NCI-H2171 (cell line): Measurements from ENCODE around the gene SLC6A19.

ENCODE experiments used
- DNase-seq: peaks from one replicate; lab custom pipeline; 2025; lab: John Stamatoyannopoulos, UW

The SLC6A19 gene

DNA sequence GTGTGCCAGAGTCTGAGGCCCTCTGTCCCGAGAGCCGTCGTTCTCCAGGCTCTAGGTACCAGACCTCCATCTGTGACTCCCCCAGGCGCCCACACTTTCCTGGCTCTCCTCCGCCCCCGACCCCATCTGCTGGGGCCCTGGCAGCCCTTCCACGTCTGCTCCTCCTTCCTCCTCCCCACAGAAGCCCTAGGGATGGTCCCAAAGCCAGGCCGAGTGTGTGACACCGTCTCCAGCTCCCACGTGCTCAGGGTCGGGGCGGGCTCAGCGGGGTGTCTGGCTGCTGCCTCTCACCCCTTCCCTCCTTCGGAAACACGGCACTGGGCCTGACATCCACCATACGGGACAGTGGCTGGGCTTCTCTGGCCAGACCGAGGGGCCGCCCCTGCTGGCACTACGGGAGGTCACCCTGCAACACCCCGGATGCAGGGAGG is 20.5 kb upstream of the SLC6A19 start:
- no peak for DNase-seq

- DNase-seq, result no peak
Measured at GRCh38 chr5:1181451-1182359, 19.7 kb upstream of the SLC6A19 start.

GRCh38 chr5:1182360-1182632 is 19.1 kb upstream of the SLC6A19 start:
- no peak for DNase-seq

DNA sequence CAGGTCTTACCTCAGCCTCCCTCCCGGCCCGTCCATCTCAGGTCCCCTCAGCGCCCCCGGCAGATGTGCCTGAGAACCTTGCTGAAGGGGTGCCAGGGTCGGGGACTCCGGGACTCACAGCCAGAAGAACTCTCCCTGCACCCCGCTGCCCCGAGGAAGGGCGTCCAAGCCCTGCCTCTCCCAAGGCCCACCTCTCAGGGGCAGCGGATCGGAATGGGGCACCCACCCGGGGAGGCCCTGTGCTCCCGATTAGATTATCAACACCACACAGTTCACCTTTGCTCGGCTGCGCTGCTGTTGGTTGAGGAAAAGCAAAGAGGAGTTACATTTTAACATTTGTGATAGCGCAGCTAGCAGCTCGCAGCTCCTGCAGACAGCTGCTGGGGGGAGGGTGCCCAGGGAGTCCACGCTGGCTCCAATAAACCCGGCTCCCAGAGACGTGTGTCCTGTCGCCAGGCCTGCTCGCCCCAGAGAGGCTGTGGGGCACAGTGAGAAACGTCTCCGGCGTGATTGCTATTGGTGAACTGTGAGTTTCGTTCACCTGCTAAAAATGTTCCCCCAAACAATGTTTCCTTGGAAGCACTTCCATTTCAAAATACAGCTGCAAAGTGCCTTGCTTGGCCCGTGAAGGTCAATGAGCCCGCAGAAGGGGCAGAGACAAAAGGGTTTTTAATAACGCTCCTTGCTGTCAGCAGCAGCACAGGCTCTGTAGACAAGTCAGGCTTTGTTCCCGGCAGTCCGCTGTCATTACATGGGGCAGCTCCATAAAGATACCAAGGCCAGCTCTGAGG is 18.6 kb upstream of the SLC6A19 start:
- DNase-seq, result no peak

DNA sequence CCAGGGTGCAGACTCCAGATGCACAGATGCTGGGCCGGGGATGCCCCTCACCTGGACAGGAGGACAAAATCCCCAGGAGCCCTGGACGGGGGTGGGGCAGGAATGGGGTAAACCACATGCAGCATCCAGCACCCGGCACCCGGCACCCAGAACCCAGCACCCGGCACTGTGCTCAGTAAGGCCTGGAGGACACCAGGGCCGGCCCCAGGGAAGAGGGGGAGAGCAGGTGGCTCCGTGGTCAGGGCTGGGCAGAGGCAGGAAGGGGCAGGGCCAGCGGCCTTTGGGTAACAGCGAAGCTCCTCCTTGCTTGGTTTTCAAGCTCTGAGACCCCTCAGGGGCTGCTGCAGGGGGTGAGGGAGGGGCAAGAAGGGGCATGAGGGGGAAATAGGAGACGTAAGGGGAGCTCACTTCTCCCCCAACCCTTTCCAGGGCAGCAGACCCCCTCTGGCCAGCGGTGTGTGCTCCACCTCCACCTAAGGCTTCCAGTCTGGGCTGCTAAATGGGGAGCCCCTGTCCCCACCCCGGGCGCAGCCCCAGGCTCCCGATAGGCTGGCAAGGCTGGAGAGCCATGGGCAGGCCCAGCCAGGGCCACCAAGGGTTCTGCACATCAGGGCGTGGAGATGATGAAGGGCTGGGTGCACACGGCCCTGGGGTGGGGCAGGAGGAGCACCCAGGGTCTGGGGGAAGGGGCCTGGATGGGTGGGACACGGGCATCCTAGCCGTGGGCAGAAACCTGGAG is 17.8 kb upstream of the SLC6A19 start:
- DNase-seq, result no peak

- no peak for DNase-seq
Measured at GRCh38 chr5:1184163-1184470, 17.3 kb upstream of the SLC6A19 start.

DNA sequence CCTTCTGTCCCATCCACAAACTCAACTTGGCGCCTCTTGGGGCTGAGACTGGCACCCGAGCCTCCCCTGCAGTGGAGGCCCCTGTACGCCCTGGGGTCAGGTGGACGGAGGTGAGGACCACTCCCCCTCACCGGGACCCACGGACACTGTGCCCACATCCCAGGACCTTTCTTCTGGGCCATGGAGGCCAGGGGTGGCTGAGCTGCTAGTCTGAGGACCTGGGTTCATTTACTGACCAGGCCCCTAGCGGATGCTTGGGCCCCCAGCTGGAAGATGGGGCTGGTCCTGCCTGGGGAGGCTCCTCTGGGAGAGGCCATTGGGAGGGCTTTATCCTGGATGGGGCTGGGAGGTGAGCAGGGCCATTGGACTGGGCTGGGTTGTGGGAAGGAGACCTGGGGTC is 16.9 kb upstream of the SLC6A19 start:
- DNase-seq, result no peak

- DNase-seq, result no peak
Measured at GRCh38 chr5:1185038-1185627, 16.3 kb upstream of the SLC6A19 start.

DNA sequence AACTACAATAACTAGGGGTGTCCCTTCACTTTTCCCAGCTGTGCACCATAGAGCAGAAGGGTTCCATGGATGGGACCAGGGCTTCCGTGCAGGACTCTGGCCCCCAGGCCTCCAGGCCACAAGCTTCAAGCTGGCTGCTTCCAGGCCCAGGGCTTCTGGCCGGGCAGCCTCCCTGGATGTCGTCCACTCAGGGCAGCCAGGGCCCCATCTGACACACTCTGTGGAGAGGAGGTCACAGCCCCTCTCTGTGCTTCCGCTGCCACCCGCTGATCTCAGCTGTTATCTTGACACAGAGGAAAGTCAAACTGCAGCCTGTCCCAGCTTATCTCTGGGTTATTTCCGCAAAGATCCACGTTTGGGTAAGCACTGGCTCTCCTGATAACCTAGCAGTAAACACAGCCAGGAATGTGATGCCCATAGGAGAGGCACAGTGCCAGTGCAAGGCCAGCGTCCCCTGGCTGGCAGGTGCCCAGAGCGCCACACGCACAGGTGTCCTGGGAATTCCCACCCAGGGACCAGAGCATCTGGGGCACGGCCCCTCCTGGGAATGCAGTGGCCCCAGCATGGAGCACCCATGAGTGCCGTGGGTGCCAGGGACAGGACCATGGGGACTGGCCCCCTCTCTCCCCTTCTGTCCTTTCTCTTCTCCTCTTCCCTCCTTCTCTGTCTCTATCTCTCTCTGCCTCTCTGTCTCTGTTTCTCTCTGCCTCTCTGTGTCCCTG is 15.6 kb upstream of the SLC6A19 start:
- no peak for DNase-seq

- no peak for DNase-seq
Measured at GRCh38 chr5:1186351-1187233, 14.8 kb upstream of the SLC6A19 start.

- DNase-seq, result no peak
Measured at GRCh38 chr5:1187234-1187949, 14.0 kb upstream of the SLC6A19 start.

GRCh38 chr5:1187950-1188334 is 13.5 kb upstream of the SLC6A19 start:
- DNase-seq, result no peak

DNA sequence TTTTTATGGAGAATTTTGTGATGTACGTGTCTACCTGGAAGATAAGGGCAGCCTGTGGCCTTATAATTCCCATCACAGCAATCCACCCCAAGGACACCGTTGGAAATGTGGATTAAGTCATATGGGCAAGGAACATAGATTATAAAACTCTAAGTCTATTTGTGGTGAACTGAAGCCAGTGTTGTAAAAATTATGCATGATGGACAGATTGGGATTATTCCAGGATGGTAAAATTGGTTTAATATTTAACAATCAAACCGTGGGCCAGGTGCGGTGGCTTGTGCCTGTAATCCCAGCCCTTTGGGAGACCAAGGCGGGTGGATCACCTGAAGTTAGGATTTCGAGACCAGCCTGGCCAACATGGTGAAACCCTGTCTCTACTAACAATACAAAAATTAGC is 12.9 kb upstream of the SLC6A19 start:
- DNase-seq, result no peak

GRCh38 chr5:1189269-1189668 is 12.1 kb upstream of the SLC6A19 start:
- DNase-seq, result no peak

GRCh38 chr5:1190278-1190677 is 11.1 kb upstream of the SLC6A19 start:
- DNase-seq, result no peak

GRCh38 chr5:1190837-1191239 is 10.6 kb upstream of the SLC6A19 start:
- DNase-seq, result no peak

- DNase-seq, result no peak
Measured at GRCh38 chr5:1192971-1193590, 8.3 kb upstream of the SLC6A19 start.

- DNase-seq, result no peak
Measured at GRCh38 chr5:1193591-1193985, 7.8 kb upstream of the SLC6A19 start.

- no peak for DNase-seq
Measured at GRCh38 chr5:1194378-1194777, 7.0 kb upstream of the SLC6A19 start.

DNA sequence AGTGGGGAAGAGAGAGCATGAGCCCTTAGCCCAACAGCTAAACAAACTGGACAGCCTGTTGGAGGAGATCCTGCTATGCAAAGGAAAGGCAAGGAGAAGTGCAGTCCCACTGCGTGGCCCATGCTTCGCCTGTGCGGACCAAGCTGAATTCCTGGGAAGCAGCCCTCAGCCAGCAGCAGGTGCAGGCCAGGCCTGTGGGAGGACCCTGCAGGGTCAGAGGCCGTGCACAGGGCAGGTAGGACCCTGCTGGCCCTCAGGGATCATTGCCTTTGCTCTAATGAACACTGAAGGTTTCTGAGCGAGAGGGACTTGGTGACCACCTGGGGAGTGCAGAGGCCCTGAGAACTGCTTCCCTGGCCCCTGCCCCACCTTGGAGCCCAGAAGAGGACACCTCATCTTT is 6.0 kb upstream of the SLC6A19 start:
- no peak for DNase-seq
